ENCODE data around the gene SLC9A9.

The SLC9A9 gene

DNA sequence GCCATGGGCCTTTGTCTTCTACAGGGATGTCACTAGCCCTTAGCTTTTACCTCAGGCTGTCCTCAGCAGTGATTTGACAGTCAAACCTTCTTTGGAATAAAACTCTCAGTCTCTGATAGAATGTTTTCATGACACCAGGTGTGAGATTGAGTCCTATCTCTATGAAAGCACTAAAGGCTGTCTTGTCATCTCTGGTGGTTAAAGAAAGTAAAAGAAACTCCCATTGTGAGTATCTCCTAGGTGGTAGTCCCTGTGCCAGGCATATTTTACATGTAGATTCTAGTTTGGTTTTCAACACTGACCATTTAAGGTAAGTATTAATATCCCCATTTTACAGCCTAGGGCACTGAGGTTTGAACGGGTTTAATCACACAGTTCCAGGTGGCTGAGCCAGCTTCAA is 368.5 kb downstream of the SLC9A9 start:
- no peak for DNase-seq
- Histone ChIP-seq H3K27ac (no peak overlapping the region), H3K4me3 (ENCODE audit: low read depth, low read length) (no peak overlapping the region), H3K27me3 (replicated peaks) (no peaks in the 10 kb centered on the region), H3K36me3 (replicated peaks) (no peaks in the 10 kb centered on the region)
- TF ChIP-seq CTCF (IDR thresholded peaks at IDR 0.05; ENCODE audit: low read depth, low read length, missing control alignments) = no peak
- in situ Hi-C loops (cut with HindIII; ENCODE audit: low pct_ligation_motif_present, low sequenced_read_pairs) = no loop called here

GRCh38 chr3:143478115-143478693 is 370.1 kb downstream of the SLC9A9 start:
- no peak for DNase-seq
- Histone ChIP-seq H3K27ac (no peak overlapping the region), H3K36me3 (replicated peaks) (no peaks in the 10 kb centered on the region), H3K4me3 (ENCODE audit: low read depth, low read length) (no peak overlapping the region), H3K27me3 (replicated peaks) (no peaks in the 10 kb centered on the region)
- no peak for TF ChIP-seq CTCF (IDR thresholded peaks at IDR 0.05; ENCODE audit: low read depth, low read length, missing control alignments)
- in situ Hi-C loops (cut with HindIII; ENCODE audit: low pct_ligation_motif_present, low sequenced_read_pairs) = no loop called here

GRCh38 chr3:143476965-143477640 is 371.2 kb downstream of the SLC9A9 start:
- no peak overlapping the region for H3K4me3 ChIP-seq (ENCODE audit: low read depth, low read length)
- no peak for TF ChIP-seq CTCF (IDR thresholded peaks at IDR 0.05; ENCODE audit: low read depth, low read length, missing control alignments)
- no peak for DNase-seq
- no peaks in the 10 kb centered on the region for H3K27me3 ChIP-seq (replicated peaks)
- no peak overlapping the region for H3K27ac ChIP-seq
- H3K36me3 ChIP-seq (replicated peaks) = no peaks in the 10 kb centered on the region
- in situ Hi-C loops (cut with HindIII; ENCODE audit: low pct_ligation_motif_present, low sequenced_read_pairs) = no loop called here

GRCh38 chr3:143475981-143476380 is 372.3 kb downstream of the SLC9A9 start:
- Histone ChIP-seq H3K4me3 (ENCODE audit: low read depth, low read length) (no peak overlapping the region), H3K27me3 (replicated peaks) (no peaks in the 10 kb centered on the region), H3K36me3 (replicated peaks) (no peaks in the 10 kb centered on the region), H3K27ac (no peak overlapping the region)
- TF ChIP-seq CTCF (IDR thresholded peaks at IDR 0.05; ENCODE audit: low read depth, low read length, missing control alignments) = no peak
- no peak for DNase-seq
- in situ Hi-C loops (cut with HindIII; ENCODE audit: low pct_ligation_motif_present, low sequenced_read_pairs) = no loop called here

- no peak for TF ChIP-seq CTCF (IDR thresholded peaks at IDR 0.05; ENCODE audit: low read depth, low read length, missing control alignments)
- in situ Hi-C loops (cut with HindIII; ENCODE audit: low pct_ligation_motif_present, low sequenced_read_pairs) = no loop called here
- no peak for DNase-seq
- Histone ChIP-seq H3K27me3 (replicated peaks) (no peaks in the 10 kb centered on the region), H3K36me3 (replicated peaks) (no peaks in the 10 kb centered on the region), H3K4me3 (ENCODE audit: low read depth, low read length) (no peak overlapping the region), H3K27ac (no peak overlapping the region)
Observed at GRCh38 chr3:143472731-143473523, 375.3 kb downstream of the SLC9A9 start.
